MCF 10A (cell line): Measurements from ENCODE around the gene ERG. TPM values are rescaled to one million over a fixed set of nuclear protein-coding genes. Genes with fewer than 3 reads are reported as not detected.

Source experiments
- BruUV-seq: library from RNA; stranded (reverse); fragments of 400-500 nt; replicated peaks from 2 replicates; lab custom pipeline; 2021; lab: Mats Ljungman, UMichigan
- CTCF ChIA-PET: fragments of 300-600 bp; sonication (Branson Sonifier 250); formaldehyde crosslinking; extraction: SDS; loops from one replicate; lab custom pipeline; 2021; ENCODE audit warnings: antibody characterized with exemption, inconsistent platforms; lab: Yijun Ruan, JAX
- POLR2A ChIA-PET: fragments of 300-600, 350-650 bp; sonication (Branson Sonifier 250); formaldehyde crosslinking; extraction: SDS; loops from one replicate; lab custom pipeline; 2020; ENCODE audit warnings: antibody characterized with exemption, inconsistent platforms; lab: Yijun Ruan, JAX
- DNase-seq: peaks from one replicate; pipeline ENCODE4 v3.0.0-alpha.2; 2018; ENCODE audit not compliant: unreplicated experiment
- H3K27ac Mint-ChIP-seq: one replicate; pipeline ENCODE4 v1.8.0; 2022; ENCODE audit warnings: mild to moderate bottlenecking, low read depth, mixed read lengths; ENCODE audit not compliant: unreplicated experiment
- H3K27me3 Mint-ChIP-seq: one replicate; pipeline ENCODE4 v1.8.0; 2022; ENCODE audit warnings: mixed read lengths; ENCODE audit not compliant: insufficient read depth, unreplicated experiment
- H3K36me3 Mint-ChIP-seq: one replicate; pipeline ENCODE4 v1.8.0; 2022; ENCODE audit warnings: mild to moderate bottlenecking, moderate library complexity, mixed read lengths; ENCODE audit not compliant: insufficient read depth, unreplicated experiment
- H3K4me1 Mint-ChIP-seq: one replicate; pipeline ENCODE4 v1.8.0; 2022; ENCODE audit warnings: mixed read lengths; ENCODE audit not compliant: insufficient read depth, unreplicated experiment
- H3K4me3 Mint-ChIP-seq: one replicate; pipeline ENCODE4 v1.8.0; 2022; ENCODE audit warnings: mild to moderate bottlenecking, moderate library complexity, mixed read lengths; ENCODE audit not compliant: unreplicated experiment
- H3K9me3 Mint-ChIP-seq: one replicate; pipeline ENCODE4 v1.8.0; 2022; ENCODE audit warnings: mixed read lengths; ENCODE audit not compliant: unreplicated experiment
- intact Hi-C: fragments of 100-400 bp; cut with micrococcal nuclease; formaldehyde crosslinking; loops from 2 replicates; pipeline ENCODE4 v1.14.1; 2022
- total RNA-seq: library from RNA; stranded (reverse); gene quantifications from 2 replicates; pipeline ENCODE4 v1.2.3, GENCODE V29; 2022
- TF ChIP-seq, protein P1 (sequence below): fragments of 200-600 bp; IDR thresholded peaks from one replicate; pipeline ENCODE4 v1.8.0; 2022; ENCODE audit warnings: antibody characterized with exemption, mild to moderate bottlenecking; ENCODE audit not compliant: unreplicated experiment

Gene ERG
- total RNA-seq, 1 experiment from 2014 or later = not detected

DNA sequence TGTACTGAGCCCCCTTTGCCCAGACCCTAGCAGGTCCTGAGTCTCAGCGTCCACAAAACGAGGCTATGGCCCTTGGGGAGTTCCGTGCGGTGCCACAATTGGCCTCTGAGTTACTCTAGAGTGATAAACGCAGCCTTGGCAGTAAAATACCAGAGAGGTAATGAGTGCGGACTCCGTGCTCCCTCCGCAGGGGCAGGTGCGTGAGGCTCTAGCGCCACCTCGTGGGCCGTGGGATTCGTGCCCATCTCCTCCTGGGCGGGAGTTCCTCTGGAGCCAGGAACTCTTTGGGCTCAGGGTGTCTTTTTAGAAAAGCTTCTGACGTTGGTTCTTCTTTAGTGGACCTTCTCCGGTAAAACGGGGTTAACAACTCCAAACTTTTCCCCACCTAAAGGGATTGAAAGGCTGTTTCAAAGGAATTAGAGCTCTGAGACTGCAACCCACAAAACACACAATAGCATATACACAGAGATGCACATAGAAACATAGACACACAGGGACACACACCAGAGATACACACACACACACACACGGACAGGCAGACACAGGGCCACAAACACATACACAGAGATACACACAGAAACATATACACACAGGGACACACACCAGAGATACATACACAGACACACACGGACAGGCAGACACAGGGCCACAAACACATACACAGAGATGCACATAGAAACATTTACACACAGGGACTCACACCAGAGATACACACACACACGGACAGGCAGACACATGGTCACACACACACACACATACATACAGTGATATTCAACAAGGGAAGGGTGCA, 142.1 kb downstream of the ERG start:
- Mint-ChIP-seq H3K4me3 (no peak overlapping the region), H3K27ac (no peak overlapping the region), H3K4me1 (peaks cover 7% of the 10 kb centered on the region), H3K36me3 (no peaks in the 10 kb centered on the region), H3K27me3 (no peaks in the 10 kb centered on the region), H3K9me3 (no peaks in the 10 kb centered on the region)
- peak; percentile 77 for DNase-seq
- CTCF ChIA-PET = interaction anchor here (0.6 to 10.7 kb wide), 51 partner anchors 15 to 1447 kb away, joined by 3 to 168 read pairs (median 3); no protein-coding TSS in a partner anchor
- intact Hi-C loops = loop anchor here (1.0 to 2.0 kb wide), 3 partner anchors 439 to 782 kb away; partner anchors contain the start of gene KCNJ6
- BruUV-seq = no TSS peak
- POLR2A ChIA-PET = interaction anchor here (1.0 kb wide), 1 partner anchor 114 kb away, joined by 3 read pairs; no protein-coding TSS in a partner anchor
- TF ChIP-seq, protein P1, sequence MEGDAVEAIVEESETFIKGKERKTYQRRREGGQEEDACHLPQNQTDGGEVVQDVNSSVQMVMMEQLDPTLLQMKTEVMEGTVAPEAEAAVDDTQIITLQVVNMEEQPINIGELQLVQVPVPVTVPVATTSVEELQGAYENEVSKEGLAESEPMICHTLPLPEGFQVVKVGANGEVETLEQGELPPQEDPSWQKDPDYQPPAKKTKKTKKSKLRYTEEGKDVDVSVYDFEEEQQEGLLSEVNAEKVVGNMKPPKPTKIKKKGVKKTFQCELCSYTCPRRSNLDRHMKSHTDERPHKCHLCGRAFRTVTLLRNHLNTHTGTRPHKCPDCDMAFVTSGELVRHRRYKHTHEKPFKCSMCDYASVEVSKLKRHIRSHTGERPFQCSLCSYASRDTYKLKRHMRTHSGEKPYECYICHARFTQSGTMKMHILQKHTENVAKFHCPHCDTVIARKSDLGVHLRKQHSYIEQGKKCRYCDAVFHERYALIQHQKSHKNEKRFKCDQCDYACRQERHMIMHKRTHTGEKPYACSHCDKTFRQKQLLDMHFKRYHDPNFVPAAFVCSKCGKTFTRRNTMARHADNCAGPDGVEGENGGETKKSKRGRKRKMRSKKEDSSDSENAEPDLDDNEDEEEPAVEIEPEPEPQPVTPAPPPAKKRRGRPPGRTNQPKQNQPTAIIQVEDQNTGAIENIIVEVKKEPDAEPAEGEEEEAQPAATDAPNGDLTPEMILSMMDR = peak; percentile 96

DNA sequence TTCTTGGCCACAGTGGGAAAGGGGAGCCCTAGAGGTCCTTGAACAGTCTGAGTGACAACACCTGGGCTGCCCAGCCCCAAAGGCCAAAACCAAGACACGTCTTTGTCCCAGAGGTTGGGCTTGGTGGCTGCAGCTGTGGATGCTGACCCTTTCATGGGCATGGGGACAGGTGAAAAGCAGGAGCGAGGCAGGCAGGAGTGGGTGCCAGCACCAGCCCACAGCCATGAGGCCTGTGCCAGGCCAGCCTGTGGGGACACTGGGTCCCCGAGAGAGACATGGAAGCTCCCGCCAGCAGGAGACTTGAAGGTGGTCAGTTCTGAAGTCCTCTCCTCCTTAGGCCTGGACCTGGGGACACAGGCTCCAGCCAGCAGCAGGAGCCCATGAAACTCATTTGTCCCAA, 142.9 kb downstream of the ERG start:
- H3K4me1 Mint-ChIP-seq = peaks cover 9% of the 10 kb centered on the region
- no peaks in the 10 kb centered on the region for H3K27me3 Mint-ChIP-seq
- no peaks in the 10 kb centered on the region for H3K36me3 Mint-ChIP-seq
- POLR2A ChIA-PET = no interaction called here
- intact Hi-C loops = no loop called here
- H3K9me3 Mint-ChIP-seq = no peaks in the 10 kb centered on the region
- CTCF ChIA-PET = interaction anchor here (0.6 to 10.7 kb wide), 37 partner anchors 9 to 1189 kb away, joined by 3 to 168 read pairs (median 4); no protein-coding TSS in a partner anchor
- no peak for DNase-seq
- no TSS peak for BruUV-seq
- TF ChIP-seq, protein P1 = no peak
- no peak overlapping the region for H3K4me3 Mint-ChIP-seq
- no peak overlapping the region for H3K27ac Mint-ChIP-seq

DNA sequence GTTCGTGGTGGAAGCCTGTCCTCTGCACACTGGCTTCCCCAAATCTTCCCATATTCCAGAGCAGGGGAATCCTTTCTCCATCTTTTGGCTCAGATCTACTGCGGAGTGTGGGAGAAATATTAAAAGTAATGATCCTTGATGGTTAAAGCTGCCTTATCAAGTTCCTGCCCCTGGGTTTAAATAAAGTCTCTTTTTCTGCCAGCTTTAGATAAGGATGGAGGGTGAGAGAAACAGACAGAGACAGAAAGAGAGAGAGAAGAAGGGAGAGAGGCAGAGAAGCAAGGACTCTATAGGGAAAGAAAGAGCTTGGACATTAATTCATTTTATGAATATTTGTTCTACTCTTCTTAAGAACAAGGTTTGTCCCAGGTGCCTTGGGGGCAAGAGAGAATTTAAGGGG, 143.5 kb downstream of the ERG start:
- H3K4me1 Mint-ChIP-seq = peaks cover 9% of the 10 kb centered on the region
- no peaks in the 10 kb centered on the region for H3K27me3 Mint-ChIP-seq
- intact Hi-C loops = loop anchor here (5.0 kb wide), 1 partner anchor 117 kb away; no protein-coding TSS in a partner anchor
- no TSS peak for BruUV-seq
- no peak overlapping the region for H3K27ac Mint-ChIP-seq
- no peaks in the 10 kb centered on the region for H3K36me3 Mint-ChIP-seq
- no peak overlapping the region for H3K4me3 Mint-ChIP-seq
- DNase-seq = no peak
- no peaks in the 10 kb centered on the region for H3K9me3 Mint-ChIP-seq
- ChIA-PET CTCF (interaction anchor here (0.5 to 10.7 kb wide), 25 partner anchors 9 to 1097 kb away, joined by 3 to 168 read pairs (median 4); no protein-coding TSS in a partner anchor), POLR2A (no interaction called here)
- TF ChIP-seq, protein P1 = no peak

DNA sequence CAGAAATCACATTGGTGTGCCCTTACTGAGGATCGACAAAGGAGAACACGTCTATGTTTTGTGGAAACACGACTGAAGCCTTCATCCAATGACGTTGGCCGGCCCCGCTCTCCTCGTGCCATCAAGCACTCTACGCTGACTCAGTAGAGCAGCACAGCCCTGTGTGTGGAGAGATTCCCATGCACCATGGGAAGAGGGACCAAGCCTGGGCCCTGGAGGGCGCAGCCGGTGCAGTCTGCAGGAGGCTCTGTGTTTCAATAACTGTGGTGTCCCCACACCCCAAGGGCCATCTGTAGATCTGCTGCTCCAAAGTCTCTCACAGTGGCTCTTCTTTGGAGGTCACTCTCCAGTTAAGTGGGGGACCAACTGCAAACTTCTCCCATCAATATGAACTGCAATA, 144.0 kb downstream of the ERG start:
- Mint-ChIP-seq H3K27ac (no peak overlapping the region), H3K4me1 (peaks cover 9% of the 10 kb centered on the region), H3K27me3 (no peaks in the 10 kb centered on the region), H3K9me3 (no peaks in the 10 kb centered on the region), H3K36me3 (no peaks in the 10 kb centered on the region), H3K4me3 (no peak overlapping the region)
- intact Hi-C loops = loop anchor here (5.0 kb wide), 1 partner anchor 117 kb away; no protein-coding TSS in a partner anchor
- no TSS peak for BruUV-seq
- POLR2A ChIA-PET = interaction anchor here (0.6 kb wide), 1 partner anchor 642 kb away, joined by 3 read pairs; no protein-coding TSS in a partner anchor
- DNase-seq = no peak
- TF ChIP-seq, protein P1 = no peak
- CTCF ChIA-PET = interaction anchor here (0.7 to 10.7 kb wide), 16 partner anchors 11 to 818 kb away, joined by 3 to 168 read pairs (median 5); no protein-coding TSS in a partner anchor
